Suppressor macrophage treated with lipopolysaccharide for 4 hours (primary cell): ENCODE data around the gene FRMD4A.
"Not testable (repeated sequence)": the region's sequence is repeated elsewhere in the genome, so short reads cannot be mapped to it uniquely, and the experiment has no call there.

Experiments
- DNase-seq: peaks from one replicate; pipeline ENCODE4 v3.0.0-alpha.2; 2020

The FRMD4A gene

GRCh38 chr10:13970236-13970956 is 360.3 kb downstream of the FRMD4A start:
- no peak for DNase-seq

GRCh38 chr10:13969792-13970140 is 361.0 kb downstream of the FRMD4A start:
- DNase-seq, result no peak

- no peak for DNase-seq
Observed at GRCh38 chr10:13969118-13969791, 361.5 kb downstream of the FRMD4A start.

GRCh38 chr10:13961853-13962252 is 368.9 kb downstream of the FRMD4A start:
- DNase-seq, result no peak

GRCh38 chr10:13961097-13961496 is 369.6 kb downstream of the FRMD4A start:
- DNase-seq, result no peak

GRCh38 chr10:13960603-13961002 is 370.1 kb downstream of the FRMD4A start:
- DNase-seq, result no peak

GRCh38 chr10:13959443-13960359 is 371.0 kb downstream of the FRMD4A start:
- no peak for DNase-seq

- no peak for DNase-seq
Observed at GRCh38 chr10:13957856-13958255, 372.9 kb downstream of the FRMD4A start.

- no peak for DNase-seq
Observed at GRCh38 chr10:13956826-13957225, 373.9 kb downstream of the FRMD4A start.

GRCh38 chr10:13955409-13956068 is 375.2 kb downstream of the FRMD4A start:
- DNase-seq, result no peak

GRCh38 chr10:13954195-13954594 is 376.5 kb downstream of the FRMD4A start:
- DNase-seq, result not testable (repeated sequence)

GRCh38 chr10:13953371-13953770 is 377.4 kb downstream of the FRMD4A start:
- no peak for DNase-seq

- no peak for DNase-seq
Observed at GRCh38 chr10:13950543-13950939, 380.2 kb downstream of the FRMD4A start.

GRCh38 chr10:13949844-13950542 is 380.7 kb downstream of the FRMD4A start:
- no peak for DNase-seq

- DNase-seq, result no peak
Observed at GRCh38 chr10:13946209-13946460, 384.6 kb downstream of the FRMD4A start.

- DNase-seq, result no peak
Observed at GRCh38 chr10:13945390-13946208, 385.1 kb downstream of the FRMD4A start.

GRCh38 chr10:13944823-13945222 is 385.9 kb downstream of the FRMD4A start:
- DNase-seq, result no peak

- DNase-seq, result no peak
Observed at GRCh38 chr10:13943735-13944398, 386.9 kb downstream of the FRMD4A start.

- DNase-seq, result no peak
Observed at GRCh38 chr10:13942035-13942434, 388.7 kb downstream of the FRMD4A start.

- DNase-seq, result no peak
Observed at GRCh38 chr10:13939391-13939790, 391.3 kb downstream of the FRMD4A start.

- DNase-seq, result no peak
Observed at GRCh38 chr10:13938950-13939349, 391.8 kb downstream of the FRMD4A start.
